ENCODE results near the gene NMT1.
A peak's percentile ranks its signal among the peaks of the same experiment; 100 is the strongest.
"Not testable (repeated sequence)": the region's sequence is repeated elsewhere in the genome, so short reads cannot be mapped to it uniquely, and the experiment has no call there.

NMT1 gene

DNA sequence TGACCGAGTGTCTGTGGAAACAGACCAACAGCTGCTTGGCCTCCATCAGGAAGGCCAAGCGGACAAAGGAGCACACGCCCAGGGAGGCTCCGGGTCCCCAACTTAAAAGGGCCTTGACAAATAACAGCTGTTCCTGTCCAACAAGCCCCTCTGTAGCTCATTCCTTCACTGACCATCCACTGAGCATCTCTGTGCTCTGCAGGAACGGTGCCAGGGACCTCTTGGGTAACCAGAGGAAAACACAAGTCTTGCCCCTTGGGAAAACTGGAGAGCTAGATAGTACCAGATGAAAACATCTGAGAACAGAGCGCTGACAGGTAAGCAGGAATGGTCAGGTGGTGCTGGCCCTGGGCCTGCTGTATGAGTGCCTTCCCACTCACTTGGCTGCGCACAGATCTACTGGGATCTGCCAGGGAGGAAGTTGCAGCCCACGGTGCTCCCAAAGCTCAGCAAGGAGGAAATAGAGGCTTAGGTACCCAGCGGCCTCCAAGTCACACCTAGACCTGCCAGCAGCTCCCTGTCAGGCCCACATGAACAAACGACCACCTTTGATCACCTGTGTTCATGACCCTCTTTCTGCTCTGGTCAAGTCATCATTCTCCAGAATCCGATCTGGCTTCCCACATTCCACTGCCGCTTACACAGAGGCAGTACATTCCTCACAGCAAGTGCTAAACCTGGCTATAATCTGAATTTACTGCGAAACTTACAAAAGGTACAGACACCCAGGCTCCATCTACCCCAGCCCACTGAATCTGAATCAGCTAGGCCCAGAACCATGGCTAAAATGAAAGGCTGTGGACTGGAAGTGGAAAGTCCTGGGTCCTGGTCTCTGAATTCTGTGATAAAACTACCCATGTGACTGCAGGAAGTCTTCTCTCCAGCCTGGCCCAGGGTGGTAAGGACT, 22.1 kb upstream of the NMT1 start:
- DNase-seq (ENCODE audit: low spot score), result peak; percentile 2

DNA sequence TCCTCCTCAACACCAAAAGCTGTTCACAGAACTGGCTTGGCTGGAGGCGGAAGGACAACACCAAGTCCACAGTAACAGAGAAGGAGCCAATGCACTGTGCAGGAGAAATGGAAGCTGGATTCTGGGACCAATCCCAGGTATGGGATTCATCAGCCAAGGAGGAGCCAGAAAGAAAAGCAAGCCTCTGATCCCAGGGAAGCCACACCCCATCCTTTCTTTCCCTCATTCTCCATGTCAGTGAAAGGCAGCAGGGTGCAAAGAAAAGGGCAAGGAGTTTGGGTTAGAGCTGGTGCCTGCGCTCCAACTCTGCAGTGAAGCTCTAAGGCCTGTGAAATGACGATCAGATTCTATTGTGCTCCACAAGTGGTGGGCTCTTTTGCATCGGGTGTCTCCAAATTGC, 20.7 kb upstream of the NMT1 start:
- DNase-seq (ENCODE audit: low spot score), result peak; percentile 84

DNA sequence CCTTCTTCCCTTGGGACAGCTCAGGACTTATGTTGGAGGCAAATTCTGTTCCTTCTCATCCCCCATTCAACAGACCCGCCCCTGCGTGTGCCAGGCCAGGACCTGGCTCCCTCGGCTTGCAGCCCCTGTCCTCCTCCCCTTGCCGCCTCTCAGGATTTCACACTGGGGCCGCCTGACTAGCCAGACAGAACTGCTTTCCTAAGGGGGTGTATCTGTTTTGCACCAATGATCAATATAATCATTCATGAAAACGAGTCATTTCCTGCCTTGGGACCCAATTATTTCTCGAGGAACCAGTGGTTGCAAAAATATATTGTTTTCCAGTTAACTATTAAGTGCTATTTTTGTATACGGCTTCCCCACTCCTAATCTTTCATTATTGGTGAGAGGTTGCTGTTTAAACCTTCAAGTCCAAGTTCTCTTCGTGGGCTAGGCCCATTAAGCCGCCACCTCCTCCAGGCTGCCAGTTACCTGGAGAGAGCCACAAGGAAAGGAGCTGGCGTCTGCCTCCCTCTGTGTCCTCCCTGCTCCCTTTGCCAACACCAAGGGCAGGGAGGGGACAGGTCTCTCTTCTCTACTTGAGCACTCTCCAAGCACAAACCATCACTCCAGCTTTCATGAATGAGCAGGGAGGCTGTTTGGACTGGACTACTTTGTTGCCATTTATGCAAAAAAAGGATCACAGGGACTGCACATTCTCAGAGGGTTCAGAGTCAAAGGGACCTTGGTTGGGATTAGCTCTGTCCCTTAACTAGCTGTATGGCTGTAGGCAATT, 18.6 kb upstream of the NMT1 start:
- peak; percentile 4 for DNase-seq (ENCODE audit: low spot score)

DNA sequence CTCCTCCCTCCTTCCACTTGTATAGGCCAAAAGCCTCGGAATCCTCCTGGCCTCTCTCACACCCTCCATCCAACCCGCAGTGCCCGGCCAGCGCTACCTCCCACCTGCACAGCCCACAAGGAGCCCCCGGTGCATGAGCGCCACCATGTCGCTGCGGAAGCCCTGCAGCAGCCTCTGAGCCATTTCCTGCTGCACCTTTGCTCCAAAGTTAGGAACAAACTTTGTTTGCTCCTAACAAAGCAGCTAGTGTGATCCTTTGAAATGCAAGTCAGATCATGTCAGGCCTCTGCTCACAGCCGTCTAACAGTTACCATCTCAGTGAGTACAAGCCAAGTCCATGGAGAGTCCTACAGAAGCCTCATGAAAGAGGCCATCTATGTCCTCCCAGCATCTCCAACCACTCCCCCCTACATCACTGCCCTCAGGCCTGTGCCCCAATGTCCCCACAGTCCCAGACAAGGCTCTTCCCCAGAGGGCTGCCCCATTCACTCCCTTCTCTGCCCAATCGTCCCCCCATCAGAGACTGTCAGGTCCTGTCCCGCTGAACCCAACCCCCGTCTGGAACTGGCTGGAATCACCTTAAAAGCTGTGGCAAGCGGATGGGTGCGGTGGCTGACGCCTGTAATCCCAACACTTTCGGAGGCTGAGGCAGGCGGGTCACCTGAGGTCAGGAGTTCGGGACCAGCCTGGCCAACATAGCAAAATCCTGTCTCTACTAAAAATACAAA, 17.1 kb upstream of the NMT1 start:
- DNase-seq (ENCODE audit: low spot score), result no peak

DNA sequence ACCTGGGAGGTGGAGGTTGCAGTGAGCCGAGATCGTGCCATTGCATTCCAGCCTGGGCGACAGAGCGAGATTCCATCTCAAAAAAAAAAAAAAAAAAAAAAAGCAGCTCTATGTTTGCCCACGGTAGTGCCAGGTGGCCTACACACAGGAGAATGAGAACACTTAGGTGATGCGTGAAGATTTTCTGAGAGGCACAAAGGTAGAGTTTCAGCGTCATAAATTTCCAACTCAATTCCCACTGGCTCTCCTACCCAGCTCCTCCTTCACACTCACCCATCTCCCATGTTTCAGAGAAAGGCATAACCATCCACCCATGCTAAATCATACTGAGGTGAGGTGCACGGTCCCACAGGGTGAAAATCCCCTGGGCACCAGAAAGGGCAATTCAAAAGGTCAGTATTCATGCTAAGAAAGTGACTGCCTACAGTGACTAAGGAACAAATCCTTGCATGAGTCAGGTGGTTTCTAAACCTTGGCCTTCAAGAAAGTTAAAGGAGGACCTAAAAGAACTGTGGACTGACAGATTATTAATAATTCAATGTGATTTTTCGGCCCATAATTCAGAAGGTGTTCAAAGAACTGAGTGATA, 14.5 kb upstream of the NMT1 start:
- DNase-seq (ENCODE audit: low spot score), result no peak

DNA sequence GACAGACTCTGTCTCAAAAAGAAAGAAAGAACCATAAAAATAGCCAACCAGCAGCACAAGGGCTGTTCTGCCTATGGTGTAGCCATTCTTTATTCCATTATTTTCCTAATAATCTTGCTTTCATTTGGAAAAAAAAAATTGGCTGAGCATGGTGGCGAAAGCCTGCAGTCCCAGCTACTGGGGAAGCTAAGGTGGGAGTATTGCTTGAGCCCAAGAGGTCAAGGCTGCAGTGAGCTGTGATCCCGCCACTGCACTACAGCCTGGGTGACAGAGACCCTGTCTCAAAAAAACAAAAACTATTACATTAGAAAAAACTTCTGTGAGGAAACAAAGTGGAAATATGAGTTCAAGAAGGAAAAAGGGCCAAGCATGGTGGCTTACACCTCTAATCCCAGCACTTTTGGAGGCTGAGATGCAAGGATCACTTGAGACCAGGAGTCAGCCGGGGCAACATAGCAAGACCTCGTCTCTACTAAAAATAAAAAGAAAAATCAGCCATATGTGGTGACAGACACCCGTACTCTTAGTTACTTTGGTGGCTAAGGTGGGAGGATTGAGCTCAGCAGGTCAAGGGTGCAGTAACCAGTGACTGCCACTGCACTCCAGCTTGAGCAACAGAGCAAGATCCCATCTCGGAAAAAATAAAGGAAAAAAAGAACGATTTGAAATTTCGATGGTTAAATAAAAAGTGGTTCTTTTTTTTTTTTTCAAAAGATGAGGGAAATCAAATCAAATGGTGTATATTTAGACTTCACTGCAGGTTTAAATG, 12.1 kb upstream of the NMT1 start:
- DNase-seq (ENCODE audit: low spot score), result no peak

DNA sequence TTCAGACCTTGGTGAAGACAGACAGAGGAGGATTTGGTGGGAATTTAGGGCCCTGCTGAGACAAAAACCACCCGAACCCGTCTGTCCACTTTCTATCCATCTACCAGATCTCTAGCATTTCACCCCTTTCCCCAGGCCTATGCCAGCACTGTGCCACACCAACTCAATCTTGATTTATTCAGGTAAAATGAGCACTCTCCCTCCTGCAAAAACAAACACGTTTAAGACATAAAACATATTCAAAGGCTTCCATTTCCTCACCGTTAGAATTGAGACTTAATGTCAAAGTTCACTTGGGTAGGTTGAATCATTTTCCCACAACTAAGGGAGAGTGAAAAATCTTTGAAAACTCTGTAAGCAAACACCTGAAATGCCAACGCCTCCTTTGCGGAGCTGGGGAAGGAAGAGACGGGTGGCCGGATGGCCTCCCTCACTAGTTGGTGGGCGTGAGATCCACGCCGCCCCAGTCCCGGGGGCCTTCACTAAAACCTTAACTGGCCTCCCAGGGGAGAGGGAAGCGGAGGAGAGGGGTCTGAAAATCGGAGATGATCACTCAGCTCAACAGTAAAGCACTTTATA, 10.5 kb upstream of the NMT1 start:
- DNase-seq (ENCODE audit: low spot score), result no peak

DNA sequence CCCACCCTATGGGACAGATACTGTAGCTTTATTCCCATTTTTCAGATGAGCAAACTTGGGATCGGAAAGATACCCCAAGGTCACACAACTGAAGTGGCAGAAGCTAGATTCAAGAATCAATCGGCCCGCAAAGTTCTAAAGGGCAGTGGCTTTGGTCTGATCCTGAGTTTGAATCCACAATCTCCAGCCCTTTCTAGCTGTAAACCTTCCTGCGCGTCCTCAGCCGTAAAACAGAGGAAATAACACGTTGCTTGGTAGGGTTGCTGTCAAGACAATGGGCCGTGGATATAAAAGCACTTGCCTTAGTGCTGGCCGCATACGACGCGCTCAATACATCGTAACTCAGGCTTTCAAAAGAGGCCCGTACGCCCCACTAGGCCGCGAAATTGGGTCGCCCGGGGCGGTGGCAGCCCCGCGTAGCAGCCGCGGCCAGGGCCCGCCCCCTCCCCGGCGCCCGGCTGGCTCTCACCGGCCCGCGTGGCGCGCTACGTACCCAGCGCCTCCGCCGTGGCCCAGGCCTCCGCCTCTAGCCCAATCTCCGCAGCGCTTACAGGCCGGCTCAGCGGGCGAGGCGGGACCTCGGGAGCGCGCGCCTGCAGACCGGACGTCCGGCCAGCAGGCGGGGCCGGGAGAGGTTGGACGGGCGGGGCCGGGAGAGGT, 9.9 kb upstream of the NMT1 start, which contains the start of gene DCAKD:
Gene DCAKD (minus strand): TSS at position 573 of the 660 bp plus-strand sequence. CDS start 16,747 bp downstream, outside the sequence.
- DNase-seq (ENCODE audit: low spot score), result peak; percentile 95

DNA sequence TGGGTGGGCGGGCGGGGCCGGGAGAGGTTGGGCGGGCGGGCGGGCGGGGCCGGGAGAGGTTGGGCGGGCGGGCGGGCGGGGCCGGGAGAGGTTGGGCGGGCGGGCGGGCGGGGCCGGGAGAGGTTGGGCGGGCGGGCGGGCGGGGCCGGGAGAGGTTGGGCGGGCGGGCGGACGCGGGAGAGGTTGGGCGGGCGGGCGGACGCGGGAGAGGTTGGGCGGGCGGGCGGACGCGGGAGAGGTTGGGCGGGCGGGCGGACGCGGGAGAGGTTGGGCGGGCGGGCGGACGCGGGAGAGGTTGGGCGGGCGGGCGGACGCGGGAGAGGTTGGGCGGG, 9.4 kb upstream of the NMT1 start:
- DNase-seq (ENCODE audit: low spot score), result not testable (repeated sequence)

DNA sequence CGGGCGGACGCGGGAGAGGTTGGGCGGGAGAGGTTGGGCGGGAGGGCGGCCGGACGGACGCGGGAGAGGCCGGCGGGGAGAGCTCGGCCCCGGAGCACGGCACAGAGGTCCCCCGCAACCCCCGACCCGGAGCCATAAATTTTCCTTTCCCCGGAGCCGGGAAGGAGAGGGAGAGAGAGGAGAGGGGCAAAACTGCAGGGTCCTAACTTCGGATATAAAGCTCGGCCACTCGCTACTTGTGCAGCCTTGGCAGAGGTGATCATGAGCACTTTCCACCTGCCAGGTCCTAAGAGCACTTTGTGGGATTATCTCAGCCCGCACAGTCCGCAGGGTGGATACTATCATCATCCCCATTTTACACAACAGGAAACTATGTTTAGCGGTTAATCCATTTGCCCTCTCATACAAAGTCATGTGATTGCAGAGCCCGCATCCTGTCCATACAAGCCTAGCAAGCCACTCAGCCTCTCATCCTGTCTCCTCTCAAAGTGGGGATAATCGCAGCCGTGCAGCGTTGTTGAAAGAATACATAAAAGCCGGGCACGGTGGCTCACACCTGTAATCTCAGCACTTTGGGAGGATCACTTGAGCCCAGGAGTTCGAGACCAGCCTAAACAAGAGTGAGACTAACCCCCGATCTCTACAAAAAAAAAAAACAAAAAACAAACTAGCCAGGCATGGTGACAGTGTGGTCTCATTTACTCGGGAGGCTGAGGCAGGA, 8.9 kb upstream of the NMT1 start:
- DNase-seq (ENCODE audit: low spot score), result peak; percentile 57

DNA sequence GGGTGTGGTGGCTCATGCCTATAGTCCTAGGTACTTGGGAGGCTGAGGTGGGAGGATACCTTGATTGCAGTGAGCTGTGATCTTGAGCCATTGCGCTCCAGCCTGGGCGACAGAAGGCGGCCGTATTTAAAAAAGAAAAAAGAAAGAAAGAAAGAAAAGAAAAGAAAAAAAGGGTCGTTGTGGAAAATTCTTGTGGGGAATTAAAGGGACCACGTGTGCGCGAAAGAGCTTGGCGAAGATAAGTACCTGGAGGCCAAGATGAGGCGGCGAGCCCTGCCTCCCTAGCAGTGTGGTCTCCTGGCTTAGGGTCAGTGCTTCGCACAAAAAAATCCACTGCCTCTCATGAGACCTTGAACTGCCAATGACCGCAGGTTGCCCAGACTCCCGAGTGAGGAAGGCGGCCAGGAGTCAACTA, 728 bp upstream of the NMT1 start:
- no peak for DNase-seq (ENCODE audit: low spot score)

DNA sequence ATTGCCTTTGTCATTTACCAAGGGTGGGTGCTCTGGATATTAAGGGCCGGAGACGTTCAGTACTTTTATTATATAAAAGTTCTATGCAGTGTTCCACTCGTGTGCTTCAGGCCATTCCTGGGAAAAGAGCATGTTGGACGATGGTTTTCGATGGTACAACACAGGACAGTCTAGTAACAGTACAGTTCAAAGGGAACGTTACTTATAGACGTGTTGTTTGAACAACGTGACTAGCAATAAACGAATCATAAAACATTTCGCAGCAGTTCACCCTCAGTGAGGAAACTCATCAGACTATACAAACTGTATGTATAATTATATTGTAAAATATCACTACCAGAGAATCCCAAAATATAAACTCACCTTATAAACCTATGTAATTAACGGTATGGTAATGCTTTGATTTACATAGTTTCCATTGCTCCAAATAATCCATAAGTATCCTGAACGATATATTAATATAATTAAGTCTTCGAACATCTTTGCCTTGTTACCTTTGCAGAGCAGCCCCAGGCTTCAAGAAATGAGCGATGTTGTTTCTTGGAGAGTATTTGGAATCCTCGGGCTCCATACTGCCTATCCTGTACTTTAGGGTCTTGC, 589 bp downstream of the NMT1 start:
- no peak for DNase-seq (ENCODE audit: low spot score)

DNA sequence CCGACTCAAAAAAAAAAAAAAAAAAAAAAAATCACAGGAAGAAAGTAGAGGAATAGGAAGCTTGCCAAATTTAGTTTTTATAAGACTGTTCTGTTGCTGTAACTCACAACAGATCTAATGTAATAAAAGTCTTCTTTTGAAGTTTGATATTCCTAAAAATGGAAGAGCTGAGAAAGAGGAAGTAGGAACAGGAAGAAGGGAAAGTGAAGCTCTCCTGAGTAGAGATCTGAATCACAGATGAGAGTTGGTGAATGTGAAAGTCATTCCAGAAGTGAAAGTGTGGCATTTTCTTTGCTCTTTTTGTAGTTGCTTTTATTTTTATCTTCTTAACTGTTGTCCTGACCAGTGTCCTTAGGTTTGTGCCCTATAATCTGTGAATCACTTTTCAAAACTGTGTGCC, 2.1 kb downstream of the NMT1 start:
- no peak for DNase-seq (ENCODE audit: low spot score)

DNA sequence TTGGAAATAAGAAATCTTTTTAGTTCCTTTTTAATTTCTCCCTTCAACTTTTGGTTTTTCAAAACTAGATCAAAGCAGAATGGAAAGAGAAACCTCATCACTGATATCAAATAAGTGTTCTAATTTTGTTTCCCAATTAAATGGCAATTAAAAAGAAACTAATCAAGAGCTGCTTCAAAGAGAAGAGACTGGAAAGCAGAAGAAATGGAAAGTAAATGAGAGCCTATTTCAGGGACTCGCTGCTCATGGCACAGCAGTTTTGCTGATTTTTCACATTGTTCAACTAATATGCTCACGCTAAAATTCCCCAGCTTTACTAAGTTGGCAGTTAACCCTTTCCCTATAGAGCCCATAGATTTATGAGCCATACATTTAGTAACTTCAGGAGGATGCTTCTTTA, 6.5 kb downstream of the NMT1 start:
- DNase-seq (ENCODE audit: low spot score), result no peak

DNA sequence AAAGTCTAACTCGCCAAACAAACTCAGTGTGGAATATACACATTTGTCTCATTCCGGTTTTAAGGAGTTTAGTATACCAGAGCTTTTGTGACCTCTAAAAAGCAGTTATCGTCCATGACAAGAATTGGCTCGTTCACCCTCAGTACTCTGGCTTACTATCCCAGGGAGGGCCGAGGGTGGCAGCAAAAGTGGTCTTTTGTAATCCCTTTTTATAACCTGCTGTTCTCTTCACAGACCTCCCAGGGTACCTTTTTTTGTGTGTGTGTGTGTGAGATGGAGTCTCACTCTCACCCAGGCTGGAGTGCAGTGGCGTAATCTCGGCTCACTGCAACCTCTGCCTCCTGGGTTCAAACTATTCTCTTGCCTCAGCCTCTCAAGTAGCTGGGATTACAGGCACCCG, 8.9 kb downstream of the NMT1 start:
- DNase-seq (ENCODE audit: low spot score), result no peak

DNA sequence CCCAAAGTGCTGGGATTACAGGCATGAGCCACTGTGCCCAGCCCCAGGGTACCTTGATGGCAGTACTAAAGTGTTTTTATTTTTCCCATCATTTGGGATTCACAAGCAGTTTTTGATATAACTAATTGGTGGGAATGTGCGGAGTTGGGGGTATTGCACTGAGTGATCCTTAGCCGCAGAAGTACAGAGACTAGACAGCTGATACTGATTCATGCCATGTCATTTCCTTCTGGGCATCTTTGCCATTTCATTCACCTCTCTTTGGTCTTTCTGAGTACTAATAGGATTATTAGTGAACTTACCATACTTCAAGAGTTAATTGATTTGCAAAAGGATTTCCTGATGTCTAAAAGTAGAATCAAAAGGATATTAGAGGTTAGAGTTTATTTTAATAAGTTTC, 9.7 kb downstream of the NMT1 start:
- no peak for DNase-seq (ENCODE audit: low spot score)

DNA sequence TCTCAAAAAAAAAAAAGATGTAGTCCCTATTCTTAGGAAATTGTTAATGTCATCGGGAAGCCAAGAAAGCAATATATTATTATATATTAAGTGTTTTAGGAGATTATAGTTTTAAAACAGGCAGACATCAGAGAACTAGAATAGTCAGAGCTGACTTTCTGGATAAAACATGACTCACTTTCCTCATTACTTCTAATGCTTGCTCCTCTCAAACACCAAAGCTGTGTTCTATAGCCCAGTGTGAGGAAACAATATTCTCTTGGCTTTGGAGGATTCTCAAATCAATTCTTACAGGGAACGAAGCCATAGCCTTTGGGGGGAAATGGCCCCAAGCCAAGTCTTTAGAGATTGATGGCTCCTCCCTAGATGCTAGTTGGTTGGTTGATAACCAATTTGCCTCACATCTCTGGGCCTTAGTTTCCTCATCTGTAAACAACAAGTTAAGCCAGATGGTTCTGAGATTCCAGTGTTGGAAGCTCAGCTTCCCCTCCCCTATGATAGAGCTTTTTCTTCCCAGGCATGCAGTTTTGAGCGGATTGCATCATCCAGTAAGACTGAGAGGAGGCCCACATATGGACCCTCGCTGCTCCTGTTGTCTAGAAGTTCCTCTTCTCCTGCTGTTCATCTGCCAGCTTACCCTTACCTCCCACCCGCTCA, 12.4 kb downstream of the NMT1 start:
- no peak for DNase-seq (ENCODE audit: low spot score)

DNA sequence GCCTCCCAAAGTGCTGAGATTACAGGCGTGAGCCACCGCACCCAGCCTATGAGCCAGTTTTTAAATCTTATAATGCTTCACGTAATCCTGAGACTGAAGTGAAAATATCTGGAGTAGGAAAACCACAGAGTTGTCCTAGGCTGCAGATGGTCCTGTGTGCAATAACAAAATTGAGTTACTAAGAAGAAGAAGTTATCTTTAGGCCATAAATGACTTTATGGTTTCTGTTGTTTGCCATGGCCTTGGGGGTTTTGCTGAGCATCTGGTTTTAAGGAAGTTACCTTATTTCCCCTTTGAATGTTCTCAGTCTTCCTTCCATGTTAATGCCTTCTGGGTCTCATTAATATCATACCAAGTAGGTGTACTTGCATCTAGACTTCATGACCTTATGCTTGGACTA, 16.5 kb downstream of the NMT1 start:
- no peak for DNase-seq (ENCODE audit: low spot score)
